PFSK-1 (cell line): ENCODE data around the gene TM6SF1.

Experiments
- FOXP2 ChIP-seq: optimal IDR thresholded peaks from 2 replicates; pipeline ENCODE3; 2011; ENCODE audit warnings: borderline replicate concordance, control low read depth, inconsistent platforms; ENCODE audit not compliant: insufficient read depth; ENCODE audit errors: extremely low read length, extremely low read depth
- POLR2AphosphoS5 ChIP-seq: IDR thresholded peaks from 2 replicates; pipeline ENCODE4 v1.6.1; 2012; ENCODE audit warnings: low read depth, mild to moderate bottlenecking, control low read depth, low read length, moderate library complexity
- REST ChIP-seq, 2 experiments: IDR thresholded peaks; 2 replicates each; pipeline versions ENCODE4 v1.6.1 to v1.8.0; 2011 to 2012; ENCODE audit warnings: low read depth in 2 of 2, low read length in 2 of 2, control low read depth in 1 of 2, inconsistent platforms in 1 of 2, mild to moderate bottlenecking in 1 of 2, moderate library complexity in 1 of 2; ENCODE audit not compliant: insufficient read depth in 1 of 2
- SIN3A ChIP-seq: IDR thresholded peaks from 2 replicates; pipeline ENCODE4 v1.6.1; 2012; ENCODE audit warnings: mild to moderate bottlenecking, low read length, moderate library complexity, borderline replicate concordance; ENCODE audit not compliant: insufficient read depth
- TAF1 ChIP-seq: IDR thresholded peaks from 2 replicates; pipeline ENCODE4 v1.6.1; 2012; ENCODE audit warnings: low read length, control low read depth, borderline replicate concordance; ENCODE audit not compliant: insufficient read depth

The TM6SF1 gene

GRCh38 chr15:83094583-83094982 is 12.9 kb upstream of the TM6SF1 start:
- TF ChIP-seq POLR2AphosphoS5 (no peak), FOXP2 (no peak)

GRCh38 chr15:83098079-83098478 is 9.4 kb upstream of the TM6SF1 start:
- no peak for TF ChIP-seq REST (IDR thresholded peaks at IDR 0.05; ENCODE audit: insufficient read depth in 1 of 2, low read depth in 2 of 2, low read length in 2 of 2)
- no peak for TF ChIP-seq POLR2AphosphoS5
- no peak for TF ChIP-seq TAF1

- no peak for TF ChIP-seq TAF1
- TF ChIP-seq POLR2AphosphoS5: no peak
- TF ChIP-seq SIN3A: no peak
Measured at GRCh38 chr15:83099290-83099689, 8.2 kb upstream of the TM6SF1 start.

GRCh38 chr15:83100097-83100646 is 7.3 kb upstream of the TM6SF1 start:
- no peak for TF ChIP-seq POLR2AphosphoS5
- no peak for TF ChIP-seq SIN3A

GRCh38 chr15:83102346-83102745 is 5.1 kb upstream of the TM6SF1 start:
- TF ChIP-seq TAF1: no peak
- no peak for TF ChIP-seq REST (IDR thresholded peaks at IDR 0.05; ENCODE audit: insufficient read depth in 1 of 2, low read depth in 2 of 2, low read length in 2 of 2)
- TF ChIP-seq POLR2AphosphoS5: no peak
- TF ChIP-seq SIN3A: no peak
- TF ChIP-seq FOXP2: no peak

GRCh38 chr15:83104141-83104540 is 3.3 kb upstream of the TM6SF1 start:
- TF ChIP-seq REST (IDR thresholded peaks at IDR 0.05; ENCODE audit: insufficient read depth in 1 of 2, low read depth in 2 of 2, low read length in 2 of 2) (no peak), FOXP2 (no peak), SIN3A (no peak), TAF1 (no peak), POLR2AphosphoS5 (no peak)

GRCh38 chr15:83105440-83105839 is 2.0 kb upstream of the TM6SF1 start:
- TF ChIP-seq SIN3A (no peak), TAF1 (no peak), FOXP2 (no peak), REST (IDR thresholded peaks at IDR 0.05; ENCODE audit: insufficient read depth in 1 of 2, low read depth in 2 of 2, low read length in 2 of 2) (no peak), POLR2AphosphoS5 (no peak)
